ENCODE data around the gene GRIA4.

Gene GRIA4

GRCh38 chr11:105641433-105641832 is 31.6 kb downstream of the GRIA4 start:
- no peak for DNase-seq

- DNase-seq, result no peak
Observed at GRCh38 chr11:105642870-105643269, 33.0 kb downstream of the GRIA4 start.

GRCh38 chr11:105644839-105645573 is 35.1 kb downstream of the GRIA4 start:
- DNase-seq, result no peak

GRCh38 chr11:105647780-105648179 is 37.9 kb downstream of the GRIA4 start:
- DNase-seq, result no peak

GRCh38 chr11:105648762-105649161 is 38.9 kb downstream of the GRIA4 start:
- no peak for DNase-seq

- no peak for DNase-seq
Observed at GRCh38 chr11:105665281-105665680, 55.4 kb downstream of the GRIA4 start.

- DNase-seq, result no peak
Observed at GRCh38 chr11:105667441-105667840, 57.6 kb downstream of the GRIA4 start.

GRCh38 chr11:105670811-105671210 is 60.9 kb downstream of the GRIA4 start:
- no peak for DNase-seq

- no peak for DNase-seq
Observed at GRCh38 chr11:105673089-105673488, 63.2 kb downstream of the GRIA4 start.

- DNase-seq, result no peak
Observed at GRCh38 chr11:105689631-105690030, 79.8 kb downstream of the GRIA4 start.

- DNase-seq, result no peak
Observed at GRCh38 chr11:105690467-105690866, 80.6 kb downstream of the GRIA4 start.

- DNase-seq, result no peak
Observed at GRCh38 chr11:105693075-105693759, 83.3 kb downstream of the GRIA4 start.

GRCh38 chr11:105696000-105696399 is 86.1 kb downstream of the GRIA4 start:
- DNase-seq, result no peak

- DNase-seq, result no peak
Observed at GRCh38 chr11:105697291-105697690, 87.4 kb downstream of the GRIA4 start.

GRCh38 chr11:105699203-105699602 is 89.3 kb downstream of the GRIA4 start:
- no peak for DNase-seq

- DNase-seq, result no peak
Observed at GRCh38 chr11:105700271-105700670, 90.4 kb downstream of the GRIA4 start.

- DNase-seq, result no peak
Observed at GRCh38 chr11:105701098-105701497, 91.2 kb downstream of the GRIA4 start.

GRCh38 chr11:105705786-105706530 is 96.1 kb downstream of the GRIA4 start:
- DNase-seq, result no peak

GRCh38 chr11:105713106-105713505 is 103.2 kb downstream of the GRIA4 start:
- DNase-seq, result no peak

GRCh38 chr11:105713696-105714095 is 103.8 kb downstream of the GRIA4 start:
- no peak for DNase-seq

- no peak for DNase-seq
Observed at GRCh38 chr11:105718641-105719040, 108.8 kb downstream of the GRIA4 start.

GRCh38 chr11:105719073-105719822 is 109.4 kb downstream of the GRIA4 start:
- no peak for DNase-seq

- no peak for DNase-seq
Observed at GRCh38 chr11:105720096-105720495, 110.2 kb downstream of the GRIA4 start.

Data from NCI-H2171 (cell line).